ENCODE results near the gene SEMA5A. TPM values are rescaled to one million over a fixed set of nuclear protein-coding genes. Genes with fewer than 3 reads are reported as not detected.

The SEMA5A gene
- total and polyA plus RNA-seq, 7 donors: 0.60 to 4.7 (median 2.8) TPM

DNA sequence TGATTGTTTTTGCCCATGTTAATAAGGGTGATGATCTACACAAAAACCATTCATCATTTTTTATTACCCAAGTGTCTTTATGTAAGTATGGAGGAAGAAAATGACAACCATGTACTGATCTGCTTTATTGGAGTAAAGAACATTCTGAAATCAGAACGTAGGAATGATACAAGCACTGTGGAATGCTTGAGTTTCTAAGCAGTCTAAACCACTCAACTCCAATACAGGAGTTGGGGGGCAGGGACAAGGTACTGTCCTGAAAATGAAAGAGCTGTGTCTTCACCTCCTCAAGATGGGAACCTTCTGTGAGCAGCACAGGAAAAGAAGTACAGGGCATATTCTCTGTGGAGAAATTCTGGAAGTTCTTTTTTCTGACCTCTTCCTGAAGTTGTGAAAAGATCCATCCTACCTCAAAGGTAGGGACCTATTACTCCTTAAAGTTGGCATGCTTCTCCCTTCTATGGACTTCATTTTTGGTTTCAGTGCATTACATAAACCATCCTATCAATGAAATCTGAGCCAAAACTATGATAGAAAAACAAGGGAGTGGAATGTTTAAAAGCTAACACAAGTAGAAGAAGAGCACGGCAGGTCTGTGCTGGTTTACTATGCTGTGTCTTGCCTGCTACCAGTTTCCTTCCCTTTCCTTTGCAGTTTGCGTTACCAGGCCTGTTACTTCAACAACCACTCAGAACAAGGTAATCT lies 202.6 kb downstream of the SEMA5A start:
- 57 to 64% methylated on average over 3 of the region's 3 CpGs for WGBS, 2 donors
- no peak for DNase-seq
- intact Hi-C loops (cut with DNase I): no loop called here
- Histone ChIP-seq H3K4me3 (no peak overlapping the region), H3K27me3 (no peaks in the 10 kb centered on the region), H3K4me1 (peaks cover 0 to 6% (median 0%) of the 10 kb centered on the region in 4 donors), H3K9me3 (no peaks in the 10 kb centered on the region), H3K36me3 (no peaks in the 10 kb centered on the region), H3K27ac (no peak overlapping the region)
- TF ChIP-seq, protein P1, sequence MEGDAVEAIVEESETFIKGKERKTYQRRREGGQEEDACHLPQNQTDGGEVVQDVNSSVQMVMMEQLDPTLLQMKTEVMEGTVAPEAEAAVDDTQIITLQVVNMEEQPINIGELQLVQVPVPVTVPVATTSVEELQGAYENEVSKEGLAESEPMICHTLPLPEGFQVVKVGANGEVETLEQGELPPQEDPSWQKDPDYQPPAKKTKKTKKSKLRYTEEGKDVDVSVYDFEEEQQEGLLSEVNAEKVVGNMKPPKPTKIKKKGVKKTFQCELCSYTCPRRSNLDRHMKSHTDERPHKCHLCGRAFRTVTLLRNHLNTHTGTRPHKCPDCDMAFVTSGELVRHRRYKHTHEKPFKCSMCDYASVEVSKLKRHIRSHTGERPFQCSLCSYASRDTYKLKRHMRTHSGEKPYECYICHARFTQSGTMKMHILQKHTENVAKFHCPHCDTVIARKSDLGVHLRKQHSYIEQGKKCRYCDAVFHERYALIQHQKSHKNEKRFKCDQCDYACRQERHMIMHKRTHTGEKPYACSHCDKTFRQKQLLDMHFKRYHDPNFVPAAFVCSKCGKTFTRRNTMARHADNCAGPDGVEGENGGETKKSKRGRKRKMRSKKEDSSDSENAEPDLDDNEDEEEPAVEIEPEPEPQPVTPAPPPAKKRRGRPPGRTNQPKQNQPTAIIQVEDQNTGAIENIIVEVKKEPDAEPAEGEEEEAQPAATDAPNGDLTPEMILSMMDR (IDR thresholded peaks at IDR 0.05): no peak
- TF ChIP-seq POLR2A (IDR thresholded peaks at IDR 0.05) (no peak), EP300 (IDR thresholded peaks at IDR 0.05) (no peak), POLR2AphosphoS5 (IDR thresholded peaks at IDR 0.05) (no peak)

DNA sequence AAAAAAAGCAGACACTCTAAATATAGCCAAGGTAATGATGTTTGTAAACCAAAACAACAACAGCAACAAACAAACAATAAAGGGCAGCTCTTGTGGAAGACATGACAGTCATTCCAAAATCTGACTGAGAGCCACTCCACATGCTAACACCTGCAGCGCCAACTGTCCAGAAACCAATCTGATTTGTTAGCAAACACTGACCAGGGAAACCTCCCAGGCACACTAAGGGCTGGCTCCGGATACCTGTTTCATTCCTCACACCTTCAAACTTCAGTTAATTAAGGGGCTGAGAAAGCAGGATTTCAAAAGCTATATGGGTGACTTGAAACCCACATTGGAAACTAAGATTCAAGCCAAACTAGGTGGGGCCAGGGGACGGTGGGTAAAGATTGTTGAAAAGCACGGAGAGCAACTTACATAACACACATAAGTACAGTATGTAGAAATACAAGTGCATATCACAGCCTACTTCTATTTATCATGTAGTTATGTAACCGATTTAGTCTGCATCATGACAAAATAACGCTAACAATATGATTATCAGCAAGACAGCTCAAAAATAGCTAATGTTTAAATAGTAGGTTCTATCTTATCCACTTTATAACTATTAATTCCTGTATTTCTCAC lies 203.6 kb downstream of the SEMA5A start:
- H3K36me3 ChIP-seq: no peaks in the 10 kb centered on the region
- TF ChIP-seq POLR2A (IDR thresholded peaks at IDR 0.05) (no peak), POLR2AphosphoS5 (IDR thresholded peaks at IDR 0.05) (no peak)
- TF ChIP-seq, protein P1 (IDR thresholded peaks at IDR 0.05): no peak
- no peaks in the 10 kb centered on the region for H3K27me3 ChIP-seq
- intact Hi-C loops (cut with DNase I): no loop called here
- no peak for DNase-seq
- no peak overlapping the region for H3K4me3 ChIP-seq
- H3K27ac ChIP-seq: no peak overlapping the region
- H3K9me3 ChIP-seq: no peaks in the 10 kb centered on the region
- WGBS, 2 donors: 85 to 92% methylated on average over 6 of the region's 6 CpGs
- peaks cover 0 to 5% (median 0%) of the 10 kb centered on the region in 4 donors for H3K4me1 ChIP-seq

- peaks cover 0 to 5% (median 0%) of the 10 kb centered on the region in 4 donors for H3K4me1 ChIP-seq
- no peak overlapping the region for H3K4me3 ChIP-seq
- WGBS, 2 donors: 88 to 91% methylated on average over 2 of the region's 2 CpGs
- intact Hi-C loops (cut with DNase I): no loop called here
- DNase-seq: no peak
- no peaks in the 10 kb centered on the region for H3K36me3 ChIP-seq
- H3K27me3 ChIP-seq: no peaks in the 10 kb centered on the region
- no peak overlapping the region for H3K27ac ChIP-seq
- H3K9me3 ChIP-seq: no peaks in the 10 kb centered on the region
- TF ChIP-seq, protein P1 (IDR thresholded peaks at IDR 0.05): no peak
- TF ChIP-seq EP300 (IDR thresholded peaks at IDR 0.05) (no peak), POLR2A (IDR thresholded peaks at IDR 0.05) (no peak), POLR2AphosphoS5 (IDR thresholded peaks at IDR 0.05) (no peak)
Measured at GRCh38 chr5:9340085-9340484, 205.8 kb downstream of the SEMA5A start.

- DNase-seq: no peak
- no peak overlapping the region for H3K4me3 ChIP-seq
- H3K9me3 ChIP-seq: no peaks in the 10 kb centered on the region
- H3K4me1 ChIP-seq: peaks cover 0 to 5% (median 0%) of the 10 kb centered on the region in 4 donors
- no peaks in the 10 kb centered on the region for H3K27me3 ChIP-seq
- H3K27ac ChIP-seq: no peak overlapping the region
- WGBS, 2 donors: 84 to 89% methylated on average over 3 of the region's 3 CpGs
- intact Hi-C loops (cut with DNase I): no loop called here
- no peaks in the 10 kb centered on the region for H3K36me3 ChIP-seq
- TF ChIP-seq POLR2AphosphoS5 (IDR thresholded peaks at IDR 0.05): no peak
- TF ChIP-seq, protein P1 (IDR thresholded peaks at IDR 0.05): no peak
- TF ChIP-seq POLR2A (IDR thresholded peaks at IDR 0.05): no peak
- TF ChIP-seq EP300 (IDR thresholded peaks at IDR 0.05): no peak
Measured at GRCh38 chr5:9339206-9339818, 206.6 kb downstream of the SEMA5A start.
